HCT116 (cell line): Measurements from ENCODE around the gene STUM. TPM values are rescaled to one million over a fixed set of nuclear protein-coding genes. Genes with fewer than 3 reads are reported as not detected.

Experiments used
- ATAC-seq: fragments of 200-7000 bp; cut with Tn5 transposase; 2 replicates; pipeline ENCODE4 v1.9.1; 2020; ENCODE audit warnings: mild to moderate bottlenecking, moderate library complexity
- BruUV-seq: library from RNA; stranded (reverse); fragments of 400-500 nt; replicated peaks from 2 replicates; lab custom pipeline; 2021; lab: Mats Ljungman, UMichigan
- CTCF ChIA-PET: fragments of 300-600 bp; sonication (Branson Sonifier 250); formaldehyde crosslinking; loops from one replicate; lab custom pipeline; 2021; ENCODE audit warnings: antibody characterized with exemption; lab: Charles Lee
- POLR2A ChIA-PET: fragments of 300-600, 350-600 bp; sonication (Branson Sonifier 250); formaldehyde crosslinking; loops from one replicate; lab custom pipeline; 2021; ENCODE audit warnings: antibody characterized with exemption; lab: Charles Lee
- RAD21 ChIA-PET, 2 experiments: fragments of 300-600 bp; sonication (Branson Sonifier 250); formaldehyde crosslinking; loops; one replicate each; lab custom pipeline; 2023; ENCODE audit warnings: low total read pairs in 2 of 2; ENCODE audit not compliant: uncharacterized antibody in 2 of 2, unreplicated experiment in 2 of 2, low non-redundant PET in 1 of 2; lab: Charles Lee
- DNase-seq: peaks from one replicate; pipeline ENCODE4 v3.0.0-alpha.2; 2010; ENCODE audit warnings: low read depth, low spot score
- H2AFZ ChIP-seq: fragments of 200-600 bp; shearing (Covaris generic), sonication (generic); 2 replicates; pipeline ENCODE4 v1.6.1; 2017; ENCODE audit warnings: low read depth, mixed run types, mixed read lengths, antibody characterized with exemption, low read length; ENCODE audit not compliant: poor library complexity, severe bottlenecking
- H3K27ac ChIP-seq: 2 replicates; pipeline ENCODE4 v1.5.1; 2012; ENCODE audit warnings: low read depth, low read length
- H3K27me3 ChIP-seq: fragments of 200-600 bp; sonication (generic); 2 replicates; pipeline ENCODE4 v1.6.1; 2016; ENCODE audit warnings: mixed run types, low read length, mixed read lengths; ENCODE audit not compliant: insufficient read depth
- H3K36me3 ChIP-seq, 2 experiments: fragments of 200-500 bp in 1 of 2; fragments of 200-600 bp in 1 of 2; sonication (Bioruptor generic) in 1 of 2; sonication (generic) in 1 of 2; 2 replicates each; pipeline versions ENCODE4 v1.5.1 to v1.6.1; 2014 to 2016; ENCODE audit warnings: low read length in 2 of 2, inconsistent platforms in 1 of 2, mixed read lengths in 1 of 2, mixed run types in 1 of 2; ENCODE audit not compliant: insufficient read depth in 2 of 2, control insufficient read depth in 1 of 2
- H3K4me1 ChIP-seq, 2 experiments: fragments of 200-600 bp in 1 of 2; sonication (generic) in 1 of 2; 2 replicates each; pipeline versions ENCODE4 v1.5.1 to v1.6.1; 2012 to 2017; ENCODE audit warnings: low read length in 2 of 2, inconsistent platforms in 1 of 2, mild to moderate bottlenecking in 1 of 2, mixed read lengths in 1 of 2, mixed run types in 1 of 2, moderate library complexity in 1 of 2; ENCODE audit not compliant: insufficient read depth in 2 of 2, control insufficient read depth in 1 of 2
- H3K4me2 ChIP-seq: fragments of 200-600 bp; sonication (generic); 2 replicates; pipeline ENCODE4 v1.6.1; 2017; ENCODE audit warnings: mixed run types, low read length, mixed read lengths
- H3K4me3 ChIP-seq, 2 experiments: fragments of 200-600 bp in 1 of 2; sonication (generic) in 1 of 2; replicated peaks in 1 of 2; 2 replicates each; pipeline ENCODE4 v1.5.1; 2011 to 2016; ENCODE audit warnings: low read length in 2 of 2, control low read depth in 1 of 2, low read depth in 1 of 2, mild to moderate bottlenecking in 1 of 2, mixed read lengths in 1 of 2, mixed run types in 1 of 2
- H3K79me2 ChIP-seq: fragments of 200-600 bp; sonication (generic); 2 replicates; pipeline ENCODE4 v1.6.1; 2017; ENCODE audit warnings: mild to moderate bottlenecking, mixed run types, low read length, moderate library complexity, mixed read lengths; ENCODE audit not compliant: insufficient read depth
- H3K9ac ChIP-seq: fragments of 200-600 bp; sonication (generic); 2 replicates; pipeline ENCODE4 v1.6.1; 2016; ENCODE audit warnings: low read length, mixed read lengths
- H3K9me2 ChIP-seq: fragments of 200-600 bp; sonication (generic), shearing (Covaris generic); 2 replicates; pipeline ENCODE4 v1.6.1; 2017; ENCODE audit warnings: mixed run types, mild to moderate bottlenecking, moderate library complexity; ENCODE audit not compliant: insufficient read depth
- H3K9me3 ChIP-seq, 2 experiments: fragments of 200-500 bp in 1 of 2; fragments of 200-600 bp in 1 of 2; sonication (Bioruptor generic) in 1 of 2; sonication (generic) in 1 of 2; 2 replicates each; pipeline ENCODE4 v1.6.1; 2014 to 2017; ENCODE audit warnings: low read length in 2 of 2, mixed read lengths in 2 of 2, inconsistent platforms in 1 of 2, low read depth in 1 of 2, mild to moderate bottlenecking in 1 of 2, mixed run types in 1 of 2, moderate library complexity in 1 of 2; ENCODE audit not compliant: control insufficient read depth in 1 of 2, insufficient read depth in 1 of 2
- H4K20me1 ChIP-seq: fragments of 200-600 bp; sonication (generic), shearing (Covaris generic); 2 replicates; pipeline ENCODE4 v1.6.1; 2017; ENCODE audit warnings: mixed run types, mild to moderate bottlenecking, moderate library complexity; ENCODE audit not compliant: insufficient read depth
- CBX3 ChIP-seq: IDR thresholded peaks from 2 replicates; pipeline ENCODE4 v1.6.1; 2012; ENCODE audit warnings: low read depth
- EGR1 ChIP-seq: IDR thresholded peaks from 2 replicates; pipeline ENCODE4 v1.6.1; 2012; ENCODE audit warnings: low read depth
- ELF1 ChIP-seq: IDR thresholded peaks from 2 replicates; pipeline ENCODE4 v1.6.1; 2012; ENCODE audit warnings: low read depth, borderline replicate concordance
- FOSL1 ChIP-seq: IDR thresholded peaks from 2 replicates; pipeline ENCODE4 v1.6.1; 2012; ENCODE audit warnings: low read depth
- JUND ChIP-seq: IDR thresholded peaks from 2 replicates; pipeline ENCODE4 v1.6.1; 2012
- MAX ChIP-seq: IDR thresholded peaks from 2 replicates; pipeline ENCODE4 v1.6.1; 2012
- POLR2A ChIP-seq: IDR thresholded peaks from 2 replicates; pipeline ENCODE4 v1.7.0; 2011; ENCODE audit warnings: borderline replicate concordance; ENCODE audit not compliant: insufficient read depth, insufficient read length; ENCODE audit errors: extremely low read depth
- SRF ChIP-seq: IDR thresholded peaks from 2 replicates; pipeline ENCODE4 v1.6.1; 2012; ENCODE audit warnings: low read depth
- TCF7L2 ChIP-seq: IDR thresholded peaks from 2 replicates; pipeline ENCODE4 v1.7.0; 2011; ENCODE audit warnings: borderline replicate concordance, inconsistent platforms; ENCODE audit not compliant: insufficient read depth, insufficient read length; ENCODE audit errors: extremely low read depth
- ZFX ChIP-seq: fragments of 450-650 bp; IDR thresholded peaks from 2 replicates; pipeline ENCODE4 v1.6.1; 2017
- ZNF274 ChIP-seq: fragments of 200-500 bp; sonication (Bioruptor generic); IDR thresholded peaks from 2 replicates; pipeline ENCODE4 v1.6.1; 2014; ENCODE audit warnings: mild to moderate bottlenecking, low read depth, low read length, inconsistent platforms
- intact Hi-C: fragments of 100-400 bp; cut with micrococcal nuclease; formaldehyde crosslinking; loops from 2 replicates; pipeline ENCODE4 v1.10.0; 2022
- total RNA-seq: library from RNA; stranded (reverse); gene quantifications from one replicate; pipeline ENCODE4 v1.2.1, GENCODE V29; 2021; ENCODE audit not compliant: unreplicated experiment
- TF ChIP-seq, protein P1 (sequence below): IDR thresholded peaks from 2 replicates; pipeline ENCODE4 v1.6.1; 2012
- TF ChIP-seq, protein P2 (sequence below): IDR thresholded peaks from 2 replicates; pipeline ENCODE4 v1.6.1; 2011; ENCODE audit warnings: mild to moderate bottlenecking, low read length, moderate library complexity; ENCODE audit not compliant: insufficient replicate concordance; ENCODE audit errors: extremely low read depth

Gene STUM
- total RNA-seq, 1 experiment from 2014 or later, result not detected

GRCh38 chr1:226607268-226607660 lies 58.7 kb downstream of the STUM start:
- intact Hi-C loops, result no loop called here
- Histone ChIP-seq H3K36me3 (no peaks in the 10 kb centered on the region), H3K4me2 (no peak overlapping the region), H4K20me1 (no peaks in the 10 kb centered on the region), H3K9me3 (no peaks in the 10 kb centered on the region), H3K27me3 (no peaks in the 10 kb centered on the region; the same call in 1 of the 2 replicates), H3K4me3 (no peak overlapping the region), H3K9ac (no peak overlapping the region)
- RAD21 ChIA-PET, result no interaction called here
- POLR2A ChIA-PET, result no interaction called here
- TF ChIP-seq MAX (no peak), POLR2A (no peak), JUND (no peak), ZFX (no peak)
- TF ChIP-seq, protein P1, sequence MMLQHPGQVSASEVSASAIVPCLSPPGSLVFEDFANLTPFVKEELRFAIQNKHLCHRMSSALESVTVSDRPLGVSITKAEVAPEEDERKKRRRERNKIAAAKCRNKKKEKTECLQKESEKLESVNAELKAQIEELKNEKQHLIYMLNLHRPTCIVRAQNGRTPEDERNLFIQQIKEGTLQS, result no peak
- TF ChIP-seq, all 23 proteins: peak for 0
- Histone ChIP-seq H3K27ac (no peak overlapping the region), H3K79me2 (no peaks in the 10 kb centered on the region), H3K9me2 (no peaks in the 10 kb centered on the region), H2AFZ (no peak overlapping the region), H3K4me1 (peaks cover 0 to 3% of the 10 kb centered on the region in 2 experiments; a peak in 1 of 4 replicates)
- no peak for DNase-seq
- BruUV-seq, result no TSS peak
- no peak for ATAC-seq
- CTCF ChIA-PET, result no interaction called here

GRCh38 chr1:226607821-226608220 lies 59.3 kb downstream of the STUM start:
- Histone ChIP-seq H3K4me3 (no peak overlapping the region), H2AFZ (no peak overlapping the region), H3K79me2 (no peaks in the 10 kb centered on the region), H3K27me3 (no peaks in the 10 kb centered on the region; the same call in 1 of the 2 replicates), H3K36me3 (no peaks in the 10 kb centered on the region), H3K9ac (no peak overlapping the region), H3K27ac (no peak overlapping the region), H4K20me1 (no peaks in the 10 kb centered on the region), H3K4me1 (peaks cover 0 to under 1% of the 10 kb centered on the region in 2 experiments; a peak in 1 of 4 replicates), H3K9me2 (no peaks in the 10 kb centered on the region), H3K9me3 (no peaks in the 10 kb centered on the region), H3K4me2 (no peak overlapping the region)
- POLR2A ChIA-PET, result no interaction called here
- no peak for ATAC-seq
- CTCF ChIA-PET, result interaction anchor here (0.9 to 1.6 kb wide), 2 partner anchors 38 to 185 kb away, joined by 3 to 12 read pairs; no protein-coding TSS in a partner anchor
- no peak for DNase-seq
- BruUV-seq, result no TSS peak
- RAD21 ChIA-PET, result no interaction called here
- intact Hi-C loops, result loop anchor here (1.0 kb wide), 2 partner anchors 61 to 184 kb away; no protein-coding TSS in a partner anchor
- TF ChIP-seq JUND, result no peak
- no peak for TF ChIP-seq MAX
- TF ChIP-seq TCF7L2, result no peak
- TF ChIP-seq EGR1, result no peak
- no peak for TF ChIP-seq ZNF274
- TF ChIP-seq, protein P2, sequence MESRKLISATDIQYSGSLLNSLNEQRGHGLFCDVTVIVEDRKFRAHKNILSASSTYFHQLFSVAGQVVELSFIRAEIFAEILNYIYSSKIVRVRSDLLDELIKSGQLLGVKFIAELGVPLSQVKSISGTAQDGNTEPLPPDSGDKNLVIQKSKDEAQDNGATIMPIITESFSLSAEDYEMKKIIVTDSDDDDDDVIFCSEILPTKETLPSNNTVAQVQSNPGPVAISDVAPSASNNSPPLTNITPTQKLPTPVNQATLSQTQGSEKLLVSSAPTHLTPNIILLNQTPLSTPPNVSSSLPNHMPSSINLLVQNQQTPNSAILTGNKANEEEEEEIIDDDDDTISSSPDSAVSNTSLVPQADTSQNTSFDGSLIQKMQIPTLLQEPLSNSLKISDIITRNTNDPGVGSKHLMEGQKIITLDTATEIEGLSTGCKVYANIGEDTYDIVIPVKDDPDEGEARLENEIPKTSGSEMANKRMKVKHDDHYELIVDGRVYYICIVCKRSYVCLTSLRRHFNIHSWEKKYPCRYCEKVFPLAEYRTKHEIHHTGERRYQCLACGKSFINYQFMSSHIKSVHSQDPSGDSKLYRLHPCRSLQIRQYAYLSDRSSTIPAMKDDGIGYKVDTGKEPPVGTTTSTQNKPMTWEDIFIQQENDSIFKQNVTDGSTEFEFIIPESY, result no peak
- no peak for TF ChIP-seq ELF1
- no peak for TF ChIP-seq SRF
- no peak for TF ChIP-seq CBX3
- no peak for TF ChIP-seq FOSL1
